Nephron (organoid): ENCODE results near the gene EXOC2.

Source experiments
- H3K27ac Mint-ChIP-seq, 3 experiments: 2 replicates each; pipeline ENCODE4 v1.8.0; 2020; ENCODE audit warnings: mixed read lengths in 3 of 3, mild to moderate bottlenecking in 2 of 3, moderate library complexity in 1 of 3
- H3K27me3 Mint-ChIP-seq: 2 replicates; pipeline ENCODE4 v1.8.0; 2021; ENCODE audit warnings: low read depth, mild to moderate bottlenecking, moderate library complexity, mixed read lengths
- H3K36me3 Mint-ChIP-seq: 2 replicates; pipeline ENCODE4 v1.8.0; 2020; ENCODE audit warnings: low read depth, mixed read lengths
- H3K4me1 Mint-ChIP-seq: 2 replicates; pipeline ENCODE4 v1.8.0; 2020; ENCODE audit warnings: mixed read lengths
- H3K4me3 Mint-ChIP-seq, 3 experiments: 2 replicates each; pipeline ENCODE4 v1.8.0; 2020; ENCODE audit warnings: mild to moderate bottlenecking in 3 of 3, mixed read lengths in 3 of 3, moderate library complexity in 2 of 3
- H3K9me3 Mint-ChIP-seq: 2 replicates; pipeline ENCODE4 v1.8.0; 2020; ENCODE audit warnings: mixed read lengths
- TF ChIP-seq, protein P1 (sequence below), 3 experiments: fragments of 200-600 bp; sonication (generic); IDR thresholded peaks; one replicate each; pipeline ENCODE4 v1.5.0; 2021; ENCODE audit warnings: antibody characterized with exemption in 3 of 3; ENCODE audit not compliant: unreplicated experiment in 3 of 3

The EXOC2 gene

GRCh38 chr6:571892-572291 lies 121.0 kb downstream of the EXOC2 start:
- no peak overlapping the region for H3K27ac Mint-ChIP-seq
- H3K36me3 Mint-ChIP-seq, result peaks cover 45% of the 10 kb centered on the region
- TF ChIP-seq, protein P1, sequence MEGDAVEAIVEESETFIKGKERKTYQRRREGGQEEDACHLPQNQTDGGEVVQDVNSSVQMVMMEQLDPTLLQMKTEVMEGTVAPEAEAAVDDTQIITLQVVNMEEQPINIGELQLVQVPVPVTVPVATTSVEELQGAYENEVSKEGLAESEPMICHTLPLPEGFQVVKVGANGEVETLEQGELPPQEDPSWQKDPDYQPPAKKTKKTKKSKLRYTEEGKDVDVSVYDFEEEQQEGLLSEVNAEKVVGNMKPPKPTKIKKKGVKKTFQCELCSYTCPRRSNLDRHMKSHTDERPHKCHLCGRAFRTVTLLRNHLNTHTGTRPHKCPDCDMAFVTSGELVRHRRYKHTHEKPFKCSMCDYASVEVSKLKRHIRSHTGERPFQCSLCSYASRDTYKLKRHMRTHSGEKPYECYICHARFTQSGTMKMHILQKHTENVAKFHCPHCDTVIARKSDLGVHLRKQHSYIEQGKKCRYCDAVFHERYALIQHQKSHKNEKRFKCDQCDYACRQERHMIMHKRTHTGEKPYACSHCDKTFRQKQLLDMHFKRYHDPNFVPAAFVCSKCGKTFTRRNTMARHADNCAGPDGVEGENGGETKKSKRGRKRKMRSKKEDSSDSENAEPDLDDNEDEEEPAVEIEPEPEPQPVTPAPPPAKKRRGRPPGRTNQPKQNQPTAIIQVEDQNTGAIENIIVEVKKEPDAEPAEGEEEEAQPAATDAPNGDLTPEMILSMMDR (IDR thresholded peaks at IDR 0.05; ENCODE audit: unreplicated experiment in 3 of 3), result no peak
- H3K27me3 Mint-ChIP-seq, result no peaks in the 10 kb centered on the region
- no peak overlapping the region for H3K4me3 Mint-ChIP-seq
- H3K4me1 Mint-ChIP-seq, result no peaks in the 10 kb centered on the region
- peaks cover 5% of the 10 kb centered on the region for H3K9me3 Mint-ChIP-seq

GRCh38 chr6:570825-571224 lies 122.1 kb downstream of the EXOC2 start:
- Mint-ChIP-seq H3K27me3 (no peaks in the 10 kb centered on the region), H3K27ac (no peak overlapping the region), H3K4me1 (no peaks in the 10 kb centered on the region), H3K9me3 (peaks cover 5% of the 10 kb centered on the region), H3K36me3 (peaks cover 38% of the 10 kb centered on the region), H3K4me3 (no peak overlapping the region)
- TF ChIP-seq, protein P1 (IDR thresholded peaks at IDR 0.05; ENCODE audit: unreplicated experiment in 3 of 3), result no peak

DNA sequence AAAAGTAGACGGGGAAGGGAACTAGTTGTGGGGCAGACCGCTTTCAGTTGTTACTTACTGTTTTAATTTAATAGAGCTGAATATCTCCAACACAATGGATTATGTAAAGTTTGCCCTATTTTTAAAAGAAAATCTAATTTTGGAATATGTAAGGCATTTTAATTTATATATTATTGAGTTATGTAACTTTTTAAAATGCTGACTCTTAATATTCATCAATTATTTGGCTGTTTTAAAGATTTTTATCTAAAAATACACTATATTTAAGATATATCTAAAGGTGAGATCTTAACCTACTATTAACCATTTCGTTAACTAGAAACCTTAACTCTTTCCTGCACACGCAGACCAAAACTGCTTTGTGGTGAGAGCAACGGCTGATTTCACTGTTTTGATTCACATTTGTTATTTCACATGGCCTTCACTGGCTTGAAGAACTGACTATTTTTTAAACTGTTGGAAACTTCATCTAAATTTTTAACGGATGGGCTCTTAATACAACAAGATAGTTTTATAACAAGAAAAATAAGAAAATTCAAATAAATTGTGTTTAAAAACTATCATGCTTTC lies 123.9 kb downstream of the EXOC2 start:
- TF ChIP-seq, protein P1 (IDR thresholded peaks at IDR 0.05; ENCODE audit: unreplicated experiment in 3 of 3), result no peak
- Mint-ChIP-seq H3K4me3 (no peak overlapping the region), H3K27ac (no peak overlapping the region), H3K27me3 (no peaks in the 10 kb centered on the region), H3K36me3 (peaks cover 24% of the 10 kb centered on the region), H3K4me1 (no peaks in the 10 kb centered on the region), H3K9me3 (no peaks in the 10 kb centered on the region)

DNA sequence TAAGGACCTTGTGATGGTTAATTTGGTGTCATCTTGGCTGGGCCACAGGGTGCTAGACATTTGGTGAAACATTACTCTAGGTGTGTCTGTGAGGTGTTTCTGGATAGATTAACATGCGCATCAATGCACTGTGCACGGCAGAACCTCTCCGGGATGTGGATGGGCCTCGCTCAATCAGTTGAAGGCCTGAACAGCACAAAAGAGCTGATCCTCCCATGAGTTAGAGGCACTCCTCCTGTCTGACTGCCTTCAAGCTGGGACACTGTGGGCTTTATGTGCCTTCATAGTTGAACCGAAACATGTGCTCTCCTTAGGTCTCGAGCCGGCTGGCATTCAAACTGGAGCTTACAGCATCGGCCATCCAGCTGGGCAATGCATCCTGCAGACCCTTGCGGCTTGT lies 124.9 kb downstream of the EXOC2 start:
- H3K27me3 Mint-ChIP-seq, result no peaks in the 10 kb centered on the region
- no peak overlapping the region for H3K4me3 Mint-ChIP-seq
- no peak overlapping the region for H3K27ac Mint-ChIP-seq
- no peaks in the 10 kb centered on the region for H3K4me1 Mint-ChIP-seq
- H3K9me3 Mint-ChIP-seq, result no peaks in the 10 kb centered on the region
- TF ChIP-seq, protein P1 (IDR thresholded peaks at IDR 0.05; ENCODE audit: unreplicated experiment in 3 of 3), result no peak
- peaks cover 22% of the 10 kb centered on the region for H3K36me3 Mint-ChIP-seq

DNA sequence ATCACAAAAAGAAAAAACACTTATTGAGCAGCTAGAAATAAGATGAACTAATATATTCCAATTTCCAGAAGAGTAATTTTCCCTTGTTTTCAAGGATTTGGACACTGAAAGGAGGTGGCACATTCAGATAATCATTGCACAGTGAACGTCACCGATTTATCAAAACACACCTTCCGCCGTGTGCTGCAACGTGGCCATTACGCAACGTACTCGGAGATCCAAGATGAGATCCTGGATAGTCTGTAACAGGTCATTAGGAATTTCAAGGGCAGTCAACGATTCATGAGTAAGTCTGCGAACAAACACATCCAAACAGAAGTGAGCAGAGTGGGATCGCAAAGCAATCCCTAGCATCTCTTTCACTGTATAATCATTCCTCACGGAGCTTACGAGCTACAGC lies 129.1 kb downstream of the EXOC2 start:
- no peak overlapping the region for H3K27ac Mint-ChIP-seq

More for the DNA sequence above, 129.1 kb downstream of the EXOC2 start:
- TF ChIP-seq, protein P1 (IDR thresholded peaks at IDR 0.05; ENCODE audit: unreplicated experiment in 3 of 3), result no peak
- Mint-ChIP-seq H3K9me3 (no peaks in the 10 kb centered on the region), H3K4me3 (no peak overlapping the region), H3K27me3 (no peaks in the 10 kb centered on the region), H3K4me1 (no peaks in the 10 kb centered on the region), H3K36me3 (peaks cover 39% of the 10 kb centered on the region)
